IMR-90 (cell line): ENCODE results near the gene STX1B. TPM values are rescaled to one million over a fixed set of nuclear protein-coding genes. Genes with fewer than 3 reads are reported as not detected.

Source experiments
- ATAC-seq: fragments of 200-7000 bp; cut with Tn5 transposase; 2 replicates; pipeline ENCODE4 v1.9.1; 2020; ENCODE audit warnings: low read depth, mild to moderate bottlenecking, moderate library complexity
- BruUV-seq: library from RNA; stranded (reverse); fragments of 400-500 nt; replicated peaks from 2 replicates; lab custom pipeline; 2021; lab: Mats Ljungman, UMichigan
- CTCF ChIA-PET: fragments of 300-600 bp; formaldehyde crosslinking; extraction: SDS; loops from one replicate; lab custom pipeline; 2021; ENCODE audit warnings: antibody characterized with exemption; lab: Yijun Ruan, JAX
- POLR2A ChIA-PET: fragments of 300-600 bp; sonication (Branson Sonifier 250); formaldehyde crosslinking; loops from one replicate; lab custom pipeline; 2022; ENCODE audit warnings: antibody characterized with exemption; ENCODE audit not compliant: unreplicated experiment; lab: Charles Lee
- DNase-seq: peaks from one replicate; pipeline ENCODE4 v3.0.0; 2013
- H2AFZ ChIP-seq: replicated peaks from 2 replicates; pipeline ENCODE3; 2013; ENCODE audit warnings: low read length, mild to moderate bottlenecking; ENCODE audit not compliant: poor library complexity
- H2AK5ac ChIP-seq: 2 replicates; pipeline ENCODE4 v1.6.1; 2013; ENCODE audit warnings: low read depth, low read length, inconsistent platforms
- H2AK9ac ChIP-seq: replicated peaks from 2 replicates; pipeline ENCODE3; 2013; ENCODE audit warnings: mild to moderate bottlenecking, low read depth, low read length, moderate library complexity; ENCODE audit not compliant: poor library complexity
- H2BK120ac ChIP-seq: 2 replicates; pipeline ENCODE4 v1.6.1; 2013; ENCODE audit warnings: low read depth, low read length, inconsistent platforms
- H2BK15ac ChIP-seq: 3 replicates; pipeline ENCODE4 v1.6.1; 2013; ENCODE audit warnings: low read depth, low read length, inconsistent platforms
- H2BK20ac ChIP-seq: 2 replicates; pipeline ENCODE4 v1.6.1; 2013; ENCODE audit warnings: low read depth, mild to moderate bottlenecking, inconsistent platforms, low read length, moderate library complexity
- H2BK5ac ChIP-seq: 2 replicates; pipeline ENCODE4 v1.6.1; 2013; ENCODE audit warnings: mild to moderate bottlenecking, low read depth, low read length, inconsistent platforms; ENCODE audit not compliant: poor library complexity, severe bottlenecking
- H3K14ac ChIP-seq: replicated peaks from 2 replicates; pipeline ENCODE4 v1.6.1; 2013; ENCODE audit warnings: low read depth, low read length, inconsistent platforms
- H3K18ac ChIP-seq: 2 replicates; pipeline ENCODE4 v1.6.1; 2013; ENCODE audit warnings: low read depth, low read length, control low read depth
- H3K23ac ChIP-seq: 2 replicates; pipeline ENCODE4 v1.6.1; 2013; ENCODE audit warnings: low read depth, low read length, inconsistent platforms
- H3K27ac ChIP-seq: 2 replicates; pipeline ENCODE4 v1.5.1; 2013; ENCODE audit warnings: mild to moderate bottlenecking, control low read depth, low read length; ENCODE audit not compliant: insufficient read depth
- H3K27me3 ChIP-seq: 2 replicates; pipeline ENCODE4 v1.6.1; 2013; ENCODE audit warnings: low read length; ENCODE audit not compliant: control insufficient read depth, insufficient read depth
- H3K36me3 ChIP-seq: 2 replicates; pipeline ENCODE4 v1.6.1; 2013; ENCODE audit warnings: low read length, mixed read lengths; ENCODE audit not compliant: control insufficient read depth, insufficient read depth
- H3K4ac ChIP-seq: 2 replicates; pipeline ENCODE4 v1.6.1; 2013; ENCODE audit warnings: low read depth, low read length, inconsistent platforms
- H3K4me1 ChIP-seq: 2 replicates; pipeline ENCODE4 v1.6.1; 2013; ENCODE audit warnings: low read length, mixed read lengths; ENCODE audit not compliant: control insufficient read depth, insufficient read depth
- H3K4me2 ChIP-seq: 2 replicates; pipeline ENCODE4 v1.6.1; 2013; ENCODE audit warnings: low read depth, mild to moderate bottlenecking, control low read depth, low read length, moderate library complexity
- H3K4me3 ChIP-seq: 2 replicates; pipeline ENCODE4 v1.5.1; 2013; ENCODE audit warnings: low read depth, mild to moderate bottlenecking, control low read depth, low read length, moderate library complexity; ENCODE audit not compliant: insufficient read depth
- H3K56ac ChIP-seq: 2 replicates; pipeline ENCODE4 v1.6.1; 2013; ENCODE audit warnings: low read length, inconsistent platforms; ENCODE audit not compliant: insufficient read depth; ENCODE audit errors: extremely low read depth
- H3K79me1 ChIP-seq, 2 experiments: 2 replicates each; pipeline ENCODE4 v1.6.1; 2013; ENCODE audit warnings: low read length in 2 of 2, inconsistent platforms in 1 of 2, low read depth in 1 of 2
- H3K9ac ChIP-seq: 2 replicates; pipeline ENCODE4 v1.6.1; 2013; ENCODE audit warnings: low read depth, low read length, control low read depth
- H3K9me1 ChIP-seq: 2 replicates; pipeline ENCODE4 v1.6.1; 2013; ENCODE audit warnings: low read length, inconsistent platforms; ENCODE audit not compliant: insufficient read depth
- H3K9me3 ChIP-seq: 2 replicates; pipeline ENCODE4 v1.6.1; 2013; ENCODE audit warnings: low read length; ENCODE audit not compliant: control insufficient read depth, insufficient read depth
- H4K20me1 ChIP-seq: 2 replicates; pipeline ENCODE4 v1.6.1; 2013; ENCODE audit warnings: low read length, inconsistent platforms; ENCODE audit not compliant: insufficient read depth
- H4K5ac ChIP-seq: 2 replicates; pipeline ENCODE4 v1.6.1; 2013; ENCODE audit warnings: mild to moderate bottlenecking, low read depth, low read length, control low read depth
- H4K8ac ChIP-seq, 2 experiments: 2 replicates each; pipeline ENCODE4 v1.6.1; 2013; ENCODE audit warnings: low read depth in 2 of 2, low read length in 2 of 2, control low read depth in 1 of 2, inconsistent platforms in 1 of 2
- H4K91ac ChIP-seq: 2 replicates; pipeline ENCODE4 v1.6.1; 2013; ENCODE audit warnings: low read depth, low read length, inconsistent platforms; ENCODE audit not compliant: insufficient read depth
- CTCF ChIP-seq: conservative IDR thresholded peaks from 2 replicates; pipeline ENCODE4 v1.5.1; 2012; ENCODE audit warnings: mild to moderate bottlenecking, low read depth, low read length, improper control_type of control experiment
- FOS ChIP-seq: fragments of 150-350 bp; IDR thresholded peaks from 2 replicates; pipeline ENCODE4 v1.6.1; 2016; ENCODE audit warnings: low read depth, low read length
- MAFK ChIP-seq: IDR thresholded peaks from 2 replicates; pipeline ENCODE4 v1.6.1; 2012; ENCODE audit warnings: low read depth, low read length, improper control_type of control experiment
- MAZ ChIP-seq: IDR thresholded peaks from 2 replicates; pipeline ENCODE4 v1.6.1; 2012; ENCODE audit warnings: low read depth, mild to moderate bottlenecking, low read length, improper control_type of control experiment, moderate library complexity, borderline replicate concordance
- MXI1 ChIP-seq: IDR thresholded peaks from 2 replicates; pipeline ENCODE4 v1.6.1; 2012; ENCODE audit warnings: low read depth, mild to moderate bottlenecking, low read length, moderate library complexity, borderline replicate concordance
- NFE2L2 ChIP-seq: fragments of 150-350 bp; IDR thresholded peaks from 2 replicates; pipeline ENCODE4 v1.6.1; 2016; ENCODE audit warnings: low read depth, mild to moderate bottlenecking, low read length
- POLR2A ChIP-seq: IDR thresholded peaks from 2 replicates; pipeline ENCODE4 v1.6.1; 2012; ENCODE audit warnings: mild to moderate bottlenecking, low read depth, low read length
- RAD21 ChIP-seq: IDR thresholded peaks from 2 replicates; pipeline ENCODE4 v1.6.1; 2012; ENCODE audit warnings: low read length, improper control_type of control experiment
- RCOR1 ChIP-seq: IDR thresholded peaks from 2 replicates; pipeline ENCODE4 v1.6.1; 2012; ENCODE audit warnings: mild to moderate bottlenecking, low read length, improper control_type of control experiment; ENCODE audit not compliant: insufficient replicate concordance
- RFX5 ChIP-seq: IDR thresholded peaks from 2 replicates; pipeline ENCODE4 v1.8.0; 2012; ENCODE audit warnings: low read depth, mild to moderate bottlenecking, low read length, moderate library complexity
- SMC3 ChIP-seq: fragments of 150-350 bp; IDR thresholded peaks from 2 replicates; pipeline ENCODE4 v1.6.1; 2016; ENCODE audit warnings: low read depth, mild to moderate bottlenecking, antibody characterized with exemption, low read length, moderate library complexity
- USF2 ChIP-seq: fragments of 150-350 bp; IDR thresholded peaks from 2 replicates; pipeline ENCODE4 v1.6.1; 2017; ENCODE audit warnings: mild to moderate bottlenecking, antibody characterized with exemption, low read length, low read depth
- WGBS, 2 experiments: methylation state at CpG; one replicate each; pipeline versions ENCODE4 v1.1.5 to v1.1.7; 2013; ENCODE audit warnings: missing lambda C conversion rate in 2 of 2; ENCODE audit not compliant: insufficient read length in 1 of 2; ENCODE audit errors: extremely low coverage in 2 of 2; 5-methylcytosine and 5-hydroxymethylcytosine counted together
- dilution Hi-C: fragments of 300-500 bp; cut with HindIII; formaldehyde crosslinking; loops from one replicate; pipeline ENCODE4 v1.14.3; 2018; ENCODE audit warnings: low sequenced_read_pairs; ENCODE audit not compliant: unreplicated experiment
- in situ Hi-C: fragments of 300-500 bp; cut with MboI; formaldehyde crosslinking; loops from 3 replicates; pipeline ENCODE4 v1.14.3; 2019; ENCODE audit warnings: low sequenced_read_pairs, inconsistent platforms, mixed read lengths
- intact Hi-C: fragments of 100-400 bp; cut with micrococcal nuclease; formaldehyde crosslinking; loops from 2 replicates; pipeline ENCODE4 v1.10.0; 2022
- polyA plus RNA-seq, 3 experiments: library from polyadenylated mRNA; depleted of rRNA; stranded (reverse); fragments of >200 nt; gene quantifications; 2 replicates each; pipeline ENCODE4 v1.2.3, GENCODE V29; 2012; ENCODE audit warnings: low replicate concordance in 1 of 3
- total RNA-seq: library from RNA; depleted of rRNA; stranded (reverse); fragments of >200 nt; gene quantifications from 2 replicates; pipeline ENCODE4 v1.2.3, GENCODE V29; 2012

The STX1B gene
- total and polyA plus RNA-seq, 2 of the 4 experiments (the other 2 are of a cell fraction) = 3.9 to 14.9 TPM

GRCh38 chr16:31052114-31052513 is 41.7 kb upstream of the STX1B start (continued):
- TF ChIP-seq CTCF = no peak

- Histone ChIP-seq H2AFZ (no peak overlapping the region), H3K14ac (no peak overlapping the region), H2BK20ac (0 out of 2 replicates have a peak overlapping the region, but pooled peaks have one; percentile 5), H3K36me3 (no peaks in the 10 kb centered on the region), H3K4me2 (no peak overlapping the region), H3K9me1 (peaks cover 7% of the 10 kb centered on the region), H3K79me1 (peaks cover 0 to 6% of the 10 kb centered on the region in 2 experiments; a peak in 1 of 4 replicates), H3K27ac (no peak overlapping the region), H4K91ac (no peak overlapping the region), H4K20me1 (no peaks in the 10 kb centered on the region; the same call in 1 of the 2 replicates), H2BK5ac (no peak overlapping the region), H2BK120ac (no peak overlapping the region), H4K8ac (no peak overlapping the region), H3K4me1 (peaks cover 2% of the 10 kb centered on the region; the same call in 1 of the 2 replicates), H3K4ac (no peak overlapping the region), H2AK9ac (no peak overlapping the region), H4K5ac (no peak overlapping the region), H3K9ac (no peak overlapping the region), H3K4me3 (no peak overlapping the region), H2AK5ac (0 out of 2 replicates have a peak overlapping the region, but pooled peaks have one; percentile 3), H3K23ac (no peak overlapping the region), H2BK15ac (no peak overlapping the region), H3K56ac (no peak overlapping the region), H3K18ac (no peak overlapping the region), H3K27me3 (no peaks in the 10 kb centered on the region), H3K9me3 (no peaks in the 10 kb centered on the region)
- no peak for ATAC-seq
- in situ Hi-C loops = no loop called here
- ChIA-PET POLR2A (no interaction called here), CTCF (no interaction called here)
- dilution Hi-C loops = no loop called here
- DNase-seq = no peak
- no TSS peak for BruUV-seq
- TF ChIP-seq MXI1 (no peak), POLR2A (no peak), RCOR1 (no peak), MAZ (no peak), NFE2L2 (no peak), RAD21 (no peak), SMC3 (no peak), FOS (no peak), MAFK (no peak), RFX5 (no peak), USF2 (no peak)
- intact Hi-C loops = no loop called here
- WGBS, 2 experiments = 86% methylated on average over 6 of the region's 10 CpGs; no CpG with 5 or more reads in 1 of the 2 experiments
These were observed 40.0 kb upstream of the STX1B start for GRCh38 chr16:31050280-31051030.
